SU-DHL-6 (cell line): ENCODE measurements around the gene DOCK9.

ENCODE experiments used
- EZH2phosphoT487 ChIP-seq: fragments of 200-600 bp; sonication (generic), shearing (Covaris generic); conservative IDR thresholded peaks from 2 replicates; pipeline ENCODE4 v1.6.1; 2018; ENCODE audit warnings: mild to moderate bottlenecking, antibody characterized with exemption, low read length, moderate library complexity, mixed read lengths
- TF ChIP-seq, protein P1 (sequence below): fragments of 200-600 bp; sonication (generic); IDR thresholded peaks from one replicate; pipeline ENCODE4 v1.5.1; 2017; ENCODE audit warnings: antibody characterized with exemption, mild to moderate bottlenecking, low read length, moderate library complexity; ENCODE audit not compliant: insufficient read depth, poor library complexity, severe bottlenecking

DNA sequence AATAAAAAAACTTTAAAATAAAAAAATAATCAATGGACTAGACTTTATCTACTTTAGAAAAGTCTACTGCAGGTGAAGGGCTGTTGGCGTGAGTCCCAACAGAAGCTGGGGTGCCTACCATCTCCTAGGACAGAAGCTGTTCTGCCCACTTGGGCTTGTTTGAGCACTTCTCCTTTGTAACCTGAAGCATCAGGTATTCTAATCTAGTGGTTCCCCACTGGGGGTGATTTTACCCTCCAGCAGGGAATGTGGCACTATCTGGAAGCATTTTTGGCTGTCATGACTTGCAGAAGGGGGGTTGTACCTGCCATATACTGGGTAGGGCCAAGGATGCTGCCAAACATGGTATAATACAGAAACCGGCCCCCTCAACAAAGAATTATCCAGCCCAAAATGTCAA is 16.2 kb upstream of the DOCK9 start:
- no peak for TF ChIP-seq EZH2phosphoT487
- TF ChIP-seq, protein P1, sequence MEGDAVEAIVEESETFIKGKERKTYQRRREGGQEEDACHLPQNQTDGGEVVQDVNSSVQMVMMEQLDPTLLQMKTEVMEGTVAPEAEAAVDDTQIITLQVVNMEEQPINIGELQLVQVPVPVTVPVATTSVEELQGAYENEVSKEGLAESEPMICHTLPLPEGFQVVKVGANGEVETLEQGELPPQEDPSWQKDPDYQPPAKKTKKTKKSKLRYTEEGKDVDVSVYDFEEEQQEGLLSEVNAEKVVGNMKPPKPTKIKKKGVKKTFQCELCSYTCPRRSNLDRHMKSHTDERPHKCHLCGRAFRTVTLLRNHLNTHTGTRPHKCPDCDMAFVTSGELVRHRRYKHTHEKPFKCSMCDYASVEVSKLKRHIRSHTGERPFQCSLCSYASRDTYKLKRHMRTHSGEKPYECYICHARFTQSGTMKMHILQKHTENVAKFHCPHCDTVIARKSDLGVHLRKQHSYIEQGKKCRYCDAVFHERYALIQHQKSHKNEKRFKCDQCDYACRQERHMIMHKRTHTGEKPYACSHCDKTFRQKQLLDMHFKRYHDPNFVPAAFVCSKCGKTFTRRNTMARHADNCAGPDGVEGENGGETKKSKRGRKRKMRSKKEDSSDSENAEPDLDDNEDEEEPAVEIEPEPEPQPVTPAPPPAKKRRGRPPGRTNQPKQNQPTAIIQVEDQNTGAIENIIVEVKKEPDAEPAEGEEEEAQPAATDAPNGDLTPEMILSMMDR: no peak
